GM12891 (cell line): ENCODE results near the gene HDAC2.

Source experiments
- POLR2A ChIP-seq: IDR thresholded peaks from 2 replicates; pipeline ENCODE4 v1.6.1; 2011; ENCODE audit warnings: low read depth, low read length, control low read depth
- POLR2AphosphoS5 ChIP-seq: IDR thresholded peaks from 2 replicates; pipeline ENCODE4 v1.6.1; 2011; ENCODE audit warnings: low read depth, low read length, control low read depth
- SPI1 ChIP-seq: IDR thresholded peaks from 2 replicates; pipeline ENCODE4 v1.6.1; 2011; ENCODE audit warnings: low read depth, low read length, control low read depth

DNA sequence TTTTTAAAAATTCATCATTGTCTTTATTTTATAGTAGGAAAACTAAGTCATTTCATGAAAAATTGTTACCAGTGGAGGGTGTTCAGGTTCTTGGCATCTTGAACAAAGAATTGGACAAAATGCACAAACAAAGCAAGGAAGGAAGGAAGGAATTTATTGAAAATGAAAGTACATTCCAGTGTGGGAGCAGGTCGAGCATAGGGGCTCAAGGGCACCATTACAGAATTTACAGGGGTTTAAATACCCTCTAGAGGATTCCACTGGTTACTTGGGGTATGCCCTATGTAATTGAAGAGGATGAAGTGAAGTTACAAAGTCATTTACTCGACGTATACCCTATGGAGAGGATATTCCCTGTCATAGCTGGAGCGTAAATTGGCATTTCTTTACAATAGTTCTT is 37.4 kb upstream of the HDAC2 start:
- TF ChIP-seq POLR2AphosphoS5, result no peak
- no peak for TF ChIP-seq POLR2A
- no peak for TF ChIP-seq SPI1
